HG02973 (cell line): Measurements from ENCODE around the gene NAV1.
"Not testable (repeated sequence)": the region's sequence is repeated elsewhere in the genome, so short reads cannot be mapped to it uniquely, and the experiment has no call there.

Experiments
- ATAC-seq: cut with Tn5 transposase; IDR thresholded peaks from one replicate; pipeline ENCODE4 v1.9.1; 2021; ENCODE audit warnings: moderate library complexity; ENCODE audit not compliant: unreplicated experiment

The NAV1 gene

GRCh38 chr1:201562659-201563405 is 23.9 kb downstream of the NAV1 start:
- ATAC-seq, result no peak

- ATAC-seq, result no peak
Observed at GRCh38 chr1:201563406-201563780, 24.5 kb downstream of the NAV1 start.

DNA sequence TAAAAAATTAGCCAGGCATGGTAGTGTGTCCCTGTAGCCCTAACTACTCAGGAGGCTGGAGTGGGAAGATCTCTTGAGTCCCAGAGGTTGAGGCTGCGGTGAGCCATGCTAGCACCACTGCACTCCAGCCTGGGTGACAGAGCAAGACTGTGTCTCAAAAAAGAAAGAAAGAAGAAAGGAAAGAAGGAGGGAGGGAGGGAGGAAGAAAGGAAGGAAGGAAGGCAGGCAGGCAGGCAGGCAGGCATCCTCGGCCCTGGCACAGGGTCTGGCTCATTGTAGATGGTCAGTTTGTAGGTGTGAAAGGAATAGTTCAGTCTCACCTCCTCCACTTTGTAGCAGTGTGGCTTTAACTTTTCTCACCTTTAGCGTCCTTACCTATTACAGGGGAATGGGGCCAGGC is 25.0 kb downstream of the NAV1 start:
- no peak for ATAC-seq

- ATAC-seq, result no peak
Observed at GRCh38 chr1:201565024-201565730, 26.2 kb downstream of the NAV1 start.

- no peak for ATAC-seq
Observed at GRCh38 chr1:201565771-201566528, 27.0 kb downstream of the NAV1 start.

- ATAC-seq, result no peak
Observed at GRCh38 chr1:201566529-201566823, 27.5 kb downstream of the NAV1 start.

DNA sequence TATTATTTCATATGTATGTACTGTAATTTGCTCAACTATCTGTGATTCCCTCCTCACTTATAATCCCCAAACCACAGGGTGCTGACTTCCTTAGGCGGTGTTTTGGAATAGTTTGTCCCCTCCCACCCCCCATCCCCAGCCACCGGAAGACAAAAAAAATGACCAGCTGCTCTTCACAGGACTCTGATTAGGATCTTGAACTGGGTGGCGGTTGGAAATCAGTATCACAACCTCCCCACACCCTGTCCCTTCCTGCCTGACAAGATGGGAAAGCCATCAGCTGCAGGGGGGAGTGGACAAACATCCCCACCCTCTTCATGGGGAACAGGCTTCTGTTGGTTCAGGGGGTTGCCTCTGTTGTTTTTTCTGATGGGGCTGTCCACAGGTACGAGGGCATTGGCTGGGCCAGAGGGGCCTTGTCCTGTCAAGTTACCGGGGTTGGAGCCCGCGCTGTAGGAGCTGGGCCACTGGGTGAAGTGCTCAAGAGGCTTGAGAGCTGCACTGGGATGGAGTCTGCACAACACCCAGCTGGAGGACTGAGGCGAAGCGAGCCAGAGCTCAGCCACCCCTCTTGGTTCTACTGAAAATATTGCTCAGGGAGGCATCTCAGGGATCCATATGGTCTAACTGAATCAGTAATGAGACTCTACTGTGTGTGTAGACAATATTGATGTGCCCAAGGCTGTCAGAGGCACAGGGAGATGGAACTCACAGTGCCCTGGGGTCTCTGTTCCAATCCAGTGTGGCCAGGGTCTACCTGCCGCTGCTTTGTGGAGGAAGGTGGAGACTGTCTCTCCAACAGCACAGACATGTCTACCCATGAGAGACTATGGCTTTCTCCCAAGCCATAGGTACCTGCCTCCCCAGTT is 28.2 kb downstream of the NAV1 start:
- ATAC-seq, result no peak

GRCh38 chr1:201568265-201568664 is 29.3 kb downstream of the NAV1 start:
- ATAC-seq, result no peak

DNA sequence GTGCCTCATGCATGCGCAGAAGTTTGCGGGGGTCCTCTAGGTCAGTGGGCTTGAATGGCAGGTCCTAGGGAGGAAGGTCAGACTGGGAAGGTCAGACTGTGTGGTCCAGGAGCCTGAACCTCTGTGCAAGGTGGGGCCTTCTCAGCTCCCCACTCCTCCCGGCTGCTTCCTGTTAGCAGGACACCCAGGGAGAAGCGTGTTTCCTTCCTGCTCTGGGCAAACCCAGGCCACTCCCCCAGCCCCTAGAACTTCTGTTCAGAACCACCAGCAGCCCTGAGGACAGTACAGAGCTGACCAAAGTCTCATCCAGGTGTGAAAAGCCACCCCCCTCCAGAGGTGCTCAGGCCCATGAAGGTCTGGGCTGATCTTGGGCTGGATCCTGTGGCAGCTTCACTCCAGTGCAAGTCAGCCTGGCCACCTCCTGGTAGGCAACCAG is 29.9 kb downstream of the NAV1 start:
- ATAC-seq, result no peak

DNA sequence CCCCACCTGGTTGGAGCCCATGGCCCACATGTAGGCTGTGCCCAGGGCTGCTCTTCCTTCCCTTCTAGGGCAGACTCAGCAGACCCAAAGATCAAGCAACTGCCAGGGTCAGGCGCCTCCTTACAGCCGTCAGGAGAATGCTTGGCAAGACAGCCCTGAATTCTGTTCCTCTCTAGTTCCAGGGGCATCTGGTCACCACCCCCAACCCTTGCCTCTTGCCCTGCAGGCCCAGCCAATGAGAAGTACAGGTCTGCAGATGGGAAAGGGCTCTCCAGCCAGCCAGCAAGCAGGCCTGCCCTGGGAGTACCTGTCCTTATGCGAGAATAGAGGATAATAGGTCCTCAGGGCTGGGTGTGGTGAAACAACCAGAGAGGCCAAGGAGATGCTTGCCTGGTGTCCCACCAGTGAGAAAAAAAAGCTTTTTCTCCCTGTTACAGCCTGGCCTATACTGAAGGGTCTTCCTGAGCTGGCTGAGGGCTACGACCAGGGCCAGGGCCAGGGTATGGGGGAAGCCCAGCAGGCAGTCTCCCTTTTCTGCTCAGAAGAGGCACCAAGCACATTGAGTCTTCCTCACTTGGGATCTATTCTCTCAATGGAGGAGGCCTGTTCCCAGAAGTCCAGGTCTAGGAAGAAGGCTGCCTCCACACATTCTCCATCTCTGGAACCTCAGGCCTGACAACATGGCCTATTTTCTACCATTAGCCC is 31.4 kb downstream of the NAV1 start:
- ATAC-seq, result no peak

DNA sequence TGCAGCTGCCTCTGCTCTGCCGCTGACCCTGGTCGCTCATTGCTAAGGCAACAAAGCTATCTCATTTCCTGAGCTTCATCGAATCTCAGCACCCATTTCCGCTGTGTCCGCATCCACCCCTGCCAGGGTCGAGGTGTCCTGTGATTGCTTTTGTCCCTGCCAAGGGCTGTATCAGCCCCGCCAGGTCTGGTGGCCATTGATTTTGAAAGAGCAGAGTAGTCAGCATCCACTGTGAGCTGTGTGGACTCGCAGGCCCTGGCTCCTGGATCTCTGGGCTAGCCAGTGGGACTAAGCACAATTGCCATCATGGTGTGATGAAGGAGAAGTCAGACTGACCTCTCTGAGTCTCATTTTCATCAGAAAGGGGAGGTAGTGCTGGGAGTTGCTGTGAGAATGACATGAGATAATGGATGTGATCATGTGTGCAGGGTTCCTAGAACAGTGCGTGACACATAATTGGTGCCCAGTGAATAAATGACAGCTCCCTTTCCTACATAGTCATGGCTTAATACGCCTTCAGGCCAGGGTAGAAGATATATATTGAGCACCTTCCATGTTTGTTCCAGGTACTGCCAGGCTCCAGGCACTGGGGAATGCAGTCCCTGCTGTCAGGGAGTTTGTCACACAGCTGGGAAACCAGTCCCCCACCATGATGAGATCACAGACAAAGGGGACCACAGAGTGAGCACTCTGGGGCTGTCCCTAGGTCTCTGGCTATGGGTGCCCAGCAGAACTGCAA is 32.1 kb downstream of the NAV1 start:
- ATAC-seq, result no peak

DNA sequence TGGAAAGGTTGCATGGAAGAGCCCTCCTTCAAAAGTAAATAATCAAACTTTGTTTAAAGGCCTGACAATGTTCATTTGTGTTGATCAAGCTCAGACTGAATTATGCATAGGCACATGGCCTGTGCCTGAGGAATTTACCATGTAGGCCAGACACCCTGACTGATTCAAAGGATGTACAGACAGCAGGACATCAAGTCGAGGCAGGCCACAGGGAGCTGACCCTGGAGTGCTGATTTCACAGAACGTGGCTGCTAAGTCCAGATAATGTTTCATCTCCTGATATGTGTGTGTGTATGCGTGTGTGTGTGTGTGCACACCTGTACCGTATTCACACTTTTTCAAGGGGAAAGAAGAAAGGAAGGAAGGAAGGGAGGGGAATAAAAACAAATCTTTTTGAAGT is 34.1 kb downstream of the NAV1 start:
- no peak for ATAC-seq

DNA sequence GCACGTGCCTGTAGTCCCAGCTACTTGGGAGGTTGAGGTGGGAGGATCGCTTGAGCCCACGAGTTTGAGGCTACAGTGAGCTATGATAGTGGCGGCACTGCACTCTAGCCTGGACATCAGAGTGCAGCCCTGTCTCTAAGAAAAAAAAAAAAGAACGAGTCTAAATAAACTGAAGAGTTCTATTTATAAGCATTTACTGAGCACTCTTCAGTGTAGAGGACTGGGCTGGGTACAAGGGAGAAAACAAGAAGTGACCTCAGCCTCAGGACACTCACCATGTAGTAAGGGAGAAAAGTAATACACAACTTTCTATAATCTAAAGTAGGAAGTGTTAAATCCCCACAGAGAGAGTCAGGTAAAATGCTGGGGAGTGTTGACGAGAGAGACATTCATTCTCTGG is 35.0 kb downstream of the NAV1 start:
- ATAC-seq, result no peak

- no peak for ATAC-seq
Observed at GRCh38 chr1:201575912-201576311, 37.0 kb downstream of the NAV1 start.

DNA sequence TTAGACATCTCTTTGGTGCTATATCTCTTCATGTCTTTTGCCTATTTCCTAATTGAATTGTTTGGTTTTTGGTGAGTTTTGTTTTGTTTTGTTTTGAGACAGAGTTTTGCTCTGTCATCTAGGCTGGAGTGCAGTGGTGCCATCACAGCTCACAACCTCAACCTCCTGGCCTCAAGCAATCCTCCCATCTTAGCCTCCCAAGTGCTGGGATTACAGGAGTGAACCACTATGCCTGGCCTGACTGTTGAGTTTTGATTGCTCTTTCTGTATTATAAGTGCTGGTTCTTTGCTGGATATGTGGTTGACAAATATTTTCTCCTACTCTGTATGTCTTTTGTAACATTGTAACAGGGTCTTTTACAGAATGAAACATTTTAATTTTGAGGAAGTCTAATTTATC is 38.0 kb downstream of the NAV1 start:
- ATAC-seq, result no peak

DNA sequence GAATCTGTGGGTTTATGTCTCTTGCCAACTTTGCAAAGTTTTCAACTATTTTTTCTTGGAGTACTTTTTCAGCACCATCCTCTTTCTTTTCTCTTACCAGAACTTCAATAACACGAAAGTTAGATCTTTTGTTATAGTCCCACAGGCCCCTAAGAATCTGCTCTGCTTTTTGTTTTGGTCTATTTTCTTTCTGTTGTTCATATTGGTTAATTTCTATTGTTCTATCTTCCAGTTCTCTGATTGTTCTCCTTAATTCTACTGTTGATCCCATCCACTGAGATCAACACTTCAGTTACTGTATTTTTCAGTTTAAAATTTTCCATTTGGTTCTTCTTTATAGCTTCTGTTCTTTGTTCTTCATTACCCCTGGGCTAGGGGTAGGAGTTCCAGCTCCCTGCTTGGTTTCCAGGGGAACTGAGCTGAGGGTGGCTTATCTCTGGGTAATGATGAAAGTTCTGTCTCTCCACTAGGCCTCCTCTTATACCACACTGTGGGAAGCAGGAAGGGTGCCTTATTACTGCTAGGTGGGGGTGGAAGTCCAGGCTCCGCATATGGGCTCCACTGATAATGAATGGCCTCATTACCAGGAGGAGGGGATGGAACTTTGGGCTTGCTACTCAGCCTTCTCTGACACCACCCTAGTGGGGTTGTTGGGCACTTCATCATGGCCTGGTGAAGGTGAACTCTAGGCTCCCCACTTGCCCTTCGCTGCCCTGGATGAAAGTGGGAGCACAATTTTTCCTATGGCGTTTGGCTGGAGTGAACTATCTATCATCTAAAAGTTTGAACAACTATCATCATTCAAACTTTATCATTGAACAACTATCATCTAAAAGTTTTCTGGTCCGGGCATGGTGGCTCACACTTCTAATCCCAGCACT is 39.3 kb downstream of the NAV1 start:
- no peak for ATAC-seq

DNA sequence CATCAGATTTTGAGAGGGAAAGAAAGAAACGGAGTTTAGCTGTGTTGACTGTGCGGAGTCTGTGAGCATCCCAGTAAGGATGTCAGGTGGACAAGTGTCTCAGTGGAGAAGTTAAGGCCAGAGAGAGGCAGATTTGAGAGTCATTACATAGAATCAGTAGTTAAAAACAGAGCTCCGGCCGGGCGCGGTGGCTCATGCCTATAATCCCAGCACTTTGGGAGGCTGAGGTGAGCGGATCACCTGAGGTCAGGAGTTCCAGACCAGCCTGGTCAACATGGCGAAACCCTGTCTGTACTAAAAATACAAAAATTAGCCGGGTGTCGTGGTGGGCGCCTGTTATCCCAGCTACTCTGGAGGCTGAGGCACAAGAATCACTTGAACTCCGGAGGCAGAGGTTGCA is 42.4 kb downstream of the NAV1 start:
- not testable (repeated sequence) for ATAC-seq

- ATAC-seq, result no peak
Observed at GRCh38 chr1:201582705-201583442, 43.9 kb downstream of the NAV1 start.
